ENCODE results near the gene VTI1A. TPM values are rescaled to one million over a fixed set of nuclear protein-coding genes. Genes with fewer than 3 reads are reported as not detected.
A peak's percentile ranks its signal among the peaks of the same experiment; 100 is the strongest.

VTI1A gene
- total RNA-seq, 2 donors from 2014 or later = 71.6 to 139 TPM

- no peak for ATAC-seq (ENCODE audit: insufficient number of reproducible peaks, low FRiP score, low read depth)
- H3K4me3 ChIP-seq = no peak overlapping the region
- no peaks in the 10 kb centered on the region for H3K36me3 ChIP-seq
- DNase-seq (ENCODE audit: low spot score) = no peak
- TF ChIP-seq CTCF (IDR thresholded peaks at IDR 0.05) = no peak
- H3K27me3 ChIP-seq (replicated peaks; ENCODE audit: insufficient read depth) = no peaks in the 10 kb centered on the region
- H3K9me3 ChIP-seq = no peaks in the 10 kb centered on the region
- H3K4me1 ChIP-seq (ENCODE audit: control insufficient read depth in 1 of 2, low read depth in 2 of 2) = peaks cover 0 to 6% of the 10 kb centered on the region in 2 donors
- no peak overlapping the region for H3K27ac ChIP-seq
These were observed 79.1 kb downstream of the VTI1A start for GRCh38 chr10:112526139-112526538.

GRCh38 chr10:112526906-112527305 lies 79.9 kb downstream of the VTI1A start:
- no peak overlapping the region for H3K27ac ChIP-seq
- H3K4me1 ChIP-seq (ENCODE audit: control insufficient read depth in 1 of 2, low read depth in 2 of 2) = no peaks in the 10 kb centered on the region
- ATAC-seq (ENCODE audit: insufficient number of reproducible peaks, low FRiP score, low read depth) (no peak), DNase-seq (ENCODE audit: low spot score) (no peak)
- TF ChIP-seq CTCF (IDR thresholded peaks at IDR 0.05) = no peak
- H3K36me3 ChIP-seq = no peaks in the 10 kb centered on the region
- H3K4me3 ChIP-seq = no peak overlapping the region
- H3K9me3 ChIP-seq = no peaks in the 10 kb centered on the region
- H3K27me3 ChIP-seq (replicated peaks; ENCODE audit: insufficient read depth) = no peaks in the 10 kb centered on the region

GRCh38 chr10:112528235-112528634 lies 81.2 kb downstream of the VTI1A start:
- Histone ChIP-seq H3K27ac (no peak overlapping the region), H3K36me3 (no peaks in the 10 kb centered on the region), H3K4me3 (no peak overlapping the region), H3K9me3 (no peaks in the 10 kb centered on the region), H3K4me1 (ENCODE audit: control insufficient read depth in 1 of 2, low read depth in 2 of 2) (no peaks in the 10 kb centered on the region), H3K27me3 (replicated peaks; ENCODE audit: insufficient read depth) (no peaks in the 10 kb centered on the region)
- ATAC-seq (ENCODE audit: insufficient number of reproducible peaks, low FRiP score, low read depth) (no peak), DNase-seq (ENCODE audit: low spot score) (no peak)
- no peak for TF ChIP-seq CTCF (IDR thresholded peaks at IDR 0.05)

GRCh38 chr10:112531421-112531820 lies 84.4 kb downstream of the VTI1A start:
- H3K36me3 ChIP-seq = no peaks in the 10 kb centered on the region
- no peak for ATAC-seq (ENCODE audit: insufficient number of reproducible peaks, low FRiP score, low read depth)
- DNase-seq (ENCODE audit: low spot score) = no peak
- no peaks in the 10 kb centered on the region for H3K9me3 ChIP-seq
- H3K27me3 ChIP-seq (replicated peaks; ENCODE audit: insufficient read depth) = no peaks in the 10 kb centered on the region
- no peak overlapping the region for H3K4me3 ChIP-seq
- H3K27ac ChIP-seq = no peak overlapping the region
- no peak for TF ChIP-seq CTCF (IDR thresholded peaks at IDR 0.05)
- no peaks in the 10 kb centered on the region for H3K4me1 ChIP-seq (ENCODE audit: control insufficient read depth in 1 of 2, low read depth in 2 of 2)

- DNase-seq (ENCODE audit: low spot score) = no peak
- no peaks in the 10 kb centered on the region for H3K4me1 ChIP-seq (ENCODE audit: control insufficient read depth in 1 of 2, low read depth in 2 of 2)
- no peak overlapping the region for H3K27ac ChIP-seq
- H3K9me3 ChIP-seq = no peaks in the 10 kb centered on the region
- H3K27me3 ChIP-seq (replicated peaks; ENCODE audit: insufficient read depth) = no peaks in the 10 kb centered on the region
- no peak for TF ChIP-seq CTCF (IDR thresholded peaks at IDR 0.05)
- no peaks in the 10 kb centered on the region for H3K36me3 ChIP-seq
- ATAC-seq (ENCODE audit: insufficient number of reproducible peaks, low FRiP score, low read depth) = no peak
- peak overlapping the region; percentile 55 for H3K4me3 ChIP-seq
These were observed 85.2 kb downstream of the VTI1A start for GRCh38 chr10:112532189-112532588.

Data from thoracic aorta (tissue), 2 donors.